ENCODE measurements around the gene MICU1. TPM values are rescaled to one million over a fixed set of nuclear protein-coding genes. Genes with fewer than 3 reads are reported as not detected.

MICU1 gene
- total RNA-seq, 1 experiment from 2014 or later = 39.4 TPM

DNA sequence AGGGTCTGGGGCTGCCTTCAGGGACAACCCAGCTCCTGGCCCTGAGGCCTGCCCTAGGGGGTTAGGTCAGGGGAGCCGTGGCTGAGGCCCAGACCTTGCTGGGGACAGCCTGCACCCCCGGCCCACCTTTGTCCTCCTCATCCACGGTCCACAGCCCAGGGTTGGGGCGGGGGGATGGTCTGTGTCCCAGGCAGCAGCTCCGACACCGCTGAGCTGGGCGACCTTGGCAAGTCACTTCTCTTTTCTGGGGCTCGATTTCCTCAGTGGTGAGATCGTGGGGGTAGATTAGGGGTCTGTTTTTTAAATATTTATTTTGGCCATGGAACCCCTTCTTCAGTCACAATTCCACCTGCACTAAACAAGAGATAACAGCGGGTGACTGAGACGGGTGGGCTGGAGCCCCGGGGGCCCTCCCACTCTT is 302.1 kb downstream of the MICU1 start:
- Histone ChIP-seq H3K9ac (ENCODE audit: low read length) (peak overlapping the region; percentile 69), H3K79me2 (ENCODE audit: insufficient read depth, low read length) (no peaks in the 10 kb centered on the region), H3K9me3 (ENCODE audit: control insufficient read depth in 1 of 2, insufficient read depth in 1 of 2, low read depth in 1 of 2, low read length in 2 of 2) (no peaks in the 10 kb centered on the region), H3K9me2 (ENCODE audit: insufficient read depth) (no peaks in the 10 kb centered on the region), H4K20me1 (ENCODE audit: insufficient read depth) (no peaks in the 10 kb centered on the region), H3K4me1 (ENCODE audit: control insufficient read depth in 1 of 2, insufficient read depth in 2 of 2, low read length in 2 of 2) (peaks cover 76 to 93% of the 10 kb centered on the region in 2 experiments), H3K4me2 (ENCODE audit: low read length) (peak overlapping the region; percentile 76), H2AFZ (ENCODE audit: low read depth, low read length, poor library complexity, severe bottlenecking) (no peak overlapping the region), H3K4me3 (replicated peaks in 1 of 2; ENCODE audit: low read depth in 1 of 2, low read length in 2 of 2) (no peak overlapping the region), H3K27me3 (ENCODE audit: insufficient read depth, low read length) (no peaks in the 10 kb centered on the region), H3K27ac (ENCODE audit: low read depth, low read length) (peak overlapping the region; percentile 89), H3K36me3 (ENCODE audit: control insufficient read depth in 1 of 2, insufficient read depth in 2 of 2, low read length in 2 of 2) (no peaks in the 10 kb centered on the region)
- DNase-seq (ENCODE audit: low read depth, low spot score) (no peak), ATAC-seq (no peak)
- ChIA-PET RAD21 (ENCODE audit: low non-redundant PET in 1 of 2, low total read pairs in 2 of 2, uncharacterized antibody in 2 of 2, unreplicated experiment in 2 of 2) (no interaction called here), POLR2A (interaction anchor here (6.0 to 9.7 kb wide), 4 partner anchors 14 to 48 kb away, joined by 69 to 221 read pairs (median 171); partner anchors contain the start of gene DDIT4), CTCF (no interaction called here)
- intact Hi-C loops (cut with micrococcal nuclease) = loop anchor here (10.0 kb wide), 1 partner anchor 459 kb away; no protein-coding TSS in a partner anchor
- no TSS peak for BruUV-seq (replicated peaks)
- TF ChIP-seq YY1 (IDR thresholded peaks at IDR 0.05; ENCODE audit: extremely low read depth, insufficient replicate concordance, low read depth, low read length) = no peak
- no peak for TF ChIP-seq EZH2 (IDR thresholded peaks at IDR 0.05)
- TF ChIP-seq EGR1 (IDR thresholded peaks at IDR 0.05; ENCODE audit: low read depth) = no peak
- TF ChIP-seq RAD21 (IDR thresholded peaks at IDR 0.05; ENCODE audit: low read depth) = no peak
- TF ChIP-seq FOSL1 (IDR thresholded peaks at IDR 0.05; ENCODE audit: low read depth) = no peak
- TF ChIP-seq, protein P1, sequence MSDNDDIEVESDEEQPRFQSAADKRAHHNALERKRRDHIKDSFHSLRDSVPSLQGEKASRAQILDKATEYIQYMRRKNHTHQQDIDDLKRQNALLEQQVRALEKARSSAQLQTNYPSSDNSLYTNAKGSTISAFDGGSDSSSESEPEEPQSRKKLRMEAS (IDR thresholded peaks at IDR 0.05) = no peak
- TF ChIP-seq CBX3 (IDR thresholded peaks at IDR 0.05; ENCODE audit: low read depth) = no peak
- TF ChIP-seq CEBPB (IDR thresholded peaks at IDR 0.05; ENCODE audit: low read depth) = no peak
- TF ChIP-seq POLR2A (IDR thresholded peaks at IDR 0.05; ENCODE audit: borderline replicate concordance, extremely low read depth, insufficient read depth, insufficient read length) = no peak
- TF ChIP-seq ELF1 (IDR thresholded peaks at IDR 0.05; ENCODE audit: borderline replicate concordance, low read depth) = no peak
- TF ChIP-seq SRF (IDR thresholded peaks at IDR 0.05; ENCODE audit: low read depth) = no peak
- no peak for TF ChIP-seq TCF7L2 (IDR thresholded peaks at IDR 0.05; ENCODE audit: borderline replicate concordance, extremely low read depth, insufficient read depth, insufficient read length)
- no peak for TF ChIP-seq SIN3A (IDR thresholded peaks at IDR 0.05; ENCODE audit: low read depth)
- TF ChIP-seq, protein P2, sequence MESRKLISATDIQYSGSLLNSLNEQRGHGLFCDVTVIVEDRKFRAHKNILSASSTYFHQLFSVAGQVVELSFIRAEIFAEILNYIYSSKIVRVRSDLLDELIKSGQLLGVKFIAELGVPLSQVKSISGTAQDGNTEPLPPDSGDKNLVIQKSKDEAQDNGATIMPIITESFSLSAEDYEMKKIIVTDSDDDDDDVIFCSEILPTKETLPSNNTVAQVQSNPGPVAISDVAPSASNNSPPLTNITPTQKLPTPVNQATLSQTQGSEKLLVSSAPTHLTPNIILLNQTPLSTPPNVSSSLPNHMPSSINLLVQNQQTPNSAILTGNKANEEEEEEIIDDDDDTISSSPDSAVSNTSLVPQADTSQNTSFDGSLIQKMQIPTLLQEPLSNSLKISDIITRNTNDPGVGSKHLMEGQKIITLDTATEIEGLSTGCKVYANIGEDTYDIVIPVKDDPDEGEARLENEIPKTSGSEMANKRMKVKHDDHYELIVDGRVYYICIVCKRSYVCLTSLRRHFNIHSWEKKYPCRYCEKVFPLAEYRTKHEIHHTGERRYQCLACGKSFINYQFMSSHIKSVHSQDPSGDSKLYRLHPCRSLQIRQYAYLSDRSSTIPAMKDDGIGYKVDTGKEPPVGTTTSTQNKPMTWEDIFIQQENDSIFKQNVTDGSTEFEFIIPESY (IDR thresholded peaks at IDR 0.05; ENCODE audit: extremely low read depth, insufficient replicate concordance, low read length) = no peak

Measured in HCT116 (cell line).